Endothelial cell of umbilical vein (primary cell): ENCODE data around the gene LMAN2. TPM values are rescaled to one million over a fixed set of nuclear protein-coding genes. Genes with fewer than 3 reads are reported as not detected.
A peak's percentile ranks its signal among the peaks of the same experiment; 100 is the strongest.

Experiments
- BruUV-seq: library from RNA; stranded (reverse); fragments of 400-500 nt; replicated peaks from 2 replicates; lab custom pipeline; 2021; lab: Mats Ljungman, UMichigan
- CTCF ChIA-PET: fragments of 300-600, 350-600 bp; sonication (Branson Sonifier 250); formaldehyde crosslinking; loops from one replicate; lab custom pipeline; 2021; ENCODE audit warnings: antibody characterized with exemption, inconsistent platforms; lab: Charles Lee
- POLR2A ChIA-PET: fragments of 300-600, 350-600 bp; sonication (Branson Sonifier 250); formaldehyde crosslinking; loops from one replicate; lab custom pipeline; 2021; ENCODE audit warnings: antibody characterized with exemption, inconsistent platforms; lab: Charles Lee
- DNase-seq: peaks from one replicate; pipeline ENCODE4 v3.0.0-alpha.2; 2011; ENCODE audit warnings: low read depth, low spot score
- FAIRE-seq: peaks from 2 replicates; lab custom pipeline; 2011; peaks lifted over from hg19 to GRCh38; lab: Jason Lieb, UNC
- H2AFZ ChIP-seq: 2 replicates; pipeline ENCODE4 v1.6.0; 2012; ENCODE audit warnings: low read depth, low read length, control low read depth, inconsistent platforms
- H3K27ac ChIP-seq: 2 replicates; pipeline ENCODE4 v1.5.1; 2011; ENCODE audit warnings: low read depth, mild to moderate bottlenecking, control low read depth, low read length, moderate library complexity; ENCODE audit not compliant: insufficient read depth
- H3K27me3 ChIP-seq, 2 experiments: 2 replicates each; pipeline versions ENCODE4 v1.6.0 to v1.6.1; 2011; ENCODE audit warnings: low read length in 2 of 2, mixed read lengths in 1 of 2; ENCODE audit not compliant: control insufficient read depth in 2 of 2, insufficient read depth in 2 of 2
- H3K36me3 ChIP-seq, 2 experiments: 2 replicates in 1 of 2; 3 replicates in 1 of 2; pipeline ENCODE4 v1.5.1; 2011; ENCODE audit warnings: low read length in 2 of 2, mild to moderate bottlenecking in 1 of 2, moderate library complexity in 1 of 2; ENCODE audit not compliant: control insufficient read depth in 2 of 2, insufficient read depth in 2 of 2; ENCODE audit errors: extremely low read depth in 1 of 2
- H3K4me1 ChIP-seq: 3 replicates; pipeline ENCODE4 v1.5.1; 2011; ENCODE audit warnings: mild to moderate bottlenecking, low read length; ENCODE audit not compliant: control insufficient read depth, insufficient read depth; ENCODE audit errors: extremely low read depth
- H3K4me2 ChIP-seq: 2 replicates; pipeline ENCODE4 v1.6.1; 2011; ENCODE audit warnings: low read length, control low read depth, mixed read lengths; ENCODE audit not compliant: insufficient read depth
- H3K4me3 ChIP-seq, 3 experiments: fragments of 200-600 bp in 1 of 3; sonication (generic), shearing (Covaris generic) in 1 of 3; replicated peaks in 1 of 3; 2 replicates each; pipeline ENCODE4 v1.5.1; 2011 to 2016; ENCODE audit warnings: control low read depth in 3 of 3, low read length in 3 of 3, mild to moderate bottlenecking in 2 of 3, inconsistent platforms in 1 of 3, low read depth in 1 of 3, moderate library complexity in 1 of 3; ENCODE audit not compliant: insufficient read depth in 1 of 3
- H3K79me2 ChIP-seq: 2 replicates; pipeline ENCODE4 v1.6.0; 2012; ENCODE audit warnings: low read length, inconsistent platforms; ENCODE audit not compliant: control insufficient read depth, insufficient read depth
- H3K9ac ChIP-seq: replicated peaks from 2 replicates; pipeline ENCODE3; 2011; ENCODE audit warnings: low read length, control low read depth; ENCODE audit not compliant: insufficient read depth; ENCODE audit errors: extremely low read depth
- H3K9me1 ChIP-seq: replicated peaks from 3 replicates; pipeline ENCODE4 v1.6.0; 2011; ENCODE audit warnings: mild to moderate bottlenecking, low read length; ENCODE audit not compliant: control insufficient read depth, insufficient read depth; ENCODE audit errors: extremely low read depth
- H3K9me3 ChIP-seq: replicated peaks from 2 replicates; pipeline ENCODE4 v1.5.1; 2012; ENCODE audit warnings: low read length, inconsistent platforms; ENCODE audit not compliant: control insufficient read depth, insufficient read depth
- H4K20me1 ChIP-seq: replicated peaks from 2 replicates; pipeline ENCODE3; 2011; ENCODE audit warnings: mild to moderate bottlenecking, low read length; ENCODE audit not compliant: control insufficient read depth, insufficient read depth; ENCODE audit errors: extremely low read depth
- CTCF ChIP-seq, 2 donors: IDR thresholded peaks; 1 replicate in 1 of 2; 2 replicates in 1 of 2; pipeline ENCODE4 v1.5.1; 2011; ENCODE audit warnings: low read length in 2 of 2, mild to moderate bottlenecking in 2 of 2, moderate library complexity in 2 of 2, control low read depth in 1 of 2, inconsistent platforms in 1 of 2, low read depth in 1 of 2; ENCODE audit not compliant: insufficient read depth in 1 of 2; ENCODE audit errors: extremely low read depth in 1 of 2
- EZH2 ChIP-seq: IDR thresholded peaks from 2 replicates; pipeline ENCODE4 v1.6.1; 2012; ENCODE audit warnings: borderline replicate concordance, low read depth, mild to moderate bottlenecking, moderate library complexity, low read length, inconsistent platforms; ENCODE audit not compliant: severe bottlenecking
- GATA2 ChIP-seq: IDR thresholded peaks from 2 replicates; pipeline ENCODE4 v1.7.0; 2011; ENCODE audit warnings: low read depth, mild to moderate bottlenecking, moderate library complexity, mixed read lengths, low read length; ENCODE audit not compliant: insufficient read length, insufficient read depth
- POLR2A ChIP-seq: IDR thresholded peaks from 2 replicates; pipeline ENCODE4 v1.6.1; 2012; ENCODE audit warnings: low read depth, mild to moderate bottlenecking, control low read depth, low read length
- POLR2AphosphoS5 ChIP-seq: IDR thresholded peaks from 2 replicates; pipeline ENCODE4 v1.6.1; 2012; ENCODE audit warnings: low read depth, mild to moderate bottlenecking, control low read depth, low read length, moderate library complexity; ENCODE audit not compliant: insufficient read depth
- dilution Hi-C: fragments of 300-500 bp; cut with MboI; formaldehyde crosslinking; loops from one replicate; pipeline ENCODE4 v1.15.0; 2019; ENCODE audit warnings: low sequenced_read_pairs; ENCODE audit not compliant: extremely low pct_ligation_motif_present
- intact Hi-C: fragments of 100-400 bp; cut with micrococcal nuclease; formaldehyde crosslinking; loops from one replicate; pipeline ENCODE4 v1.10.0; 2022
- polyA plus RNA-seq, 4 experiments: library from polyadenylated mRNA; depleted of rRNA in 3 of 4; stranded (reverse) in 3 of 4; unstranded in 1 of 4; fragments of >200 nt; gene quantifications; 2 replicates each; pipeline versions ENCODE4 v1.2.1 to v1.2.3, GENCODE V29; 2011 to 2012; ENCODE audit warnings: missing spikeins in 1 of 4
- total RNA-seq: library from RNA; stranded (reverse); gene quantifications from 2 replicates; pipeline ENCODE4 v1.2.3, GENCODE V29; 2021

LMAN2 gene
- total and polyA plus RNA-seq, 2 donors (not counting 3 experiments of a cell fraction or from before 2014, with no cell fraction given): 151 to 370 TPM

- Histone ChIP-seq H4K20me1 (no peaks in the 10 kb centered on the region), H3K79me2 (peaks cover 8% of the 10 kb centered on the region), H3K27me3 (no peaks in the 10 kb centered on the region), H3K9me1 (no peaks in the 10 kb centered on the region), H3K9me3 (no peaks in the 10 kb centered on the region), H3K4me1 (peaks cover 37% of the 10 kb centered on the region), H2AFZ (no peak overlapping the region), H3K9ac (no peak overlapping the region), H3K27ac (no peak overlapping the region), H3K4me2 (no peak overlapping the region), H3K36me3 (peaks cover 5 to 30% of the 10 kb centered on the region in 2 experiments), H3K4me3 (no peak overlapping the region)
- dilution Hi-C loops (no loop called here), intact Hi-C loops (no loop called here)
- DNase-seq: no peak
- ChIA-PET POLR2A (no interaction called here), CTCF (interaction anchor here (0.8 to 4.8 kb wide), 3 partner anchors 12 to 184 kb away, joined by 3 to 30 read pairs (median 3); no protein-coding TSS in a partner anchor)
- TF ChIP-seq CTCF (IDR thresholded peaks at IDR 0.05; ENCODE audit: extremely low read depth in 1 of 2, insufficient read depth in 1 of 2, low read depth in 1 of 2, low read length in 2 of 2): no peak
- TF ChIP-seq POLR2AphosphoS5: no peak
- no peak for TF ChIP-seq POLR2A
- FAIRE-seq: no peak
- no TSS peak for BruUV-seq
Measured at GRCh38 chr5:177297922-177298321, 53.5 kb downstream of the LMAN2 start.

- no peaks in the 10 kb centered on the region for H3K79me2 ChIP-seq
- peak overlapping the region; percentile 19 for H3K4me2 ChIP-seq
- ChIA-PET POLR2A (no interaction called here), CTCF (interaction anchor here (0.7 to 1.7 kb wide), 2 partner anchors 13 to 185 kb away, joined by 3 to 7 read pairs; no protein-coding TSS in a partner anchor)
- H3K4me1 ChIP-seq: peaks cover 30% of the 10 kb centered on the region
- H3K36me3 ChIP-seq: peaks cover 7 to 36% of the 10 kb centered on the region in 2 experiments
- H2AFZ ChIP-seq: no peak overlapping the region
- no TSS peak for BruUV-seq
- intact Hi-C loops (no loop called here), dilution Hi-C loops (no loop called here)
- H3K27ac ChIP-seq: peak overlapping the region; percentile 9
- H3K4me3 ChIP-seq: no peak overlapping the region
- TF ChIP-seq EZH2: no peak
- TF ChIP-seq GATA2: no peak
- no peak overlapping the region for H3K9ac ChIP-seq
- H3K9me3 ChIP-seq: no peaks in the 10 kb centered on the region
- FAIRE-seq (peak; percentile 79), DNase-seq (peak; percentile 56)
- no peaks in the 10 kb centered on the region for H3K27me3 ChIP-seq
- H4K20me1 ChIP-seq: no peaks in the 10 kb centered on the region
- no peaks in the 10 kb centered on the region for H3K9me1 ChIP-seq
Measured at GRCh38 chr5:177296581-177296980, 54.9 kb downstream of the LMAN2 start.
